Measurements from ENCODE around the gene KRT23.

GRCh38 chr17:40960144-40960543, 22.7 kb upstream of the KRT23 start:
- no peak for TF ChIP-seq EZH2phosphoT487 (IDR thresholded peaks at IDR 0.05; ENCODE audit: borderline replicate concordance)
- no peak for TF ChIP-seq CTCF (conservative IDR thresholded peaks at IDR 0.05; ENCODE audit: low read length)
